Fibroblast of pulmonary artery (primary cell): ENCODE data around the gene CLIC5.

Experiments used
- DNase-seq: peaks from one replicate; pipeline ENCODE4 v3.0.0-alpha.2; 2010; ENCODE audit warnings: low read depth
- H3K4me3 ChIP-seq: replicated peaks from 2 replicates; pipeline ENCODE4 v1.5.1; 2011; ENCODE audit warnings: low read depth, mild to moderate bottlenecking, control low read depth, low read length, moderate library complexity
- CTCF ChIP-seq: IDR thresholded peaks from 2 replicates; pipeline ENCODE4 v1.5.1; 2011; ENCODE audit warnings: mild to moderate bottlenecking, control low read depth, low read length, inconsistent platforms; ENCODE audit errors: missing control alignments

Gene CLIC5

GRCh38 chr6:46048646-46049297, 33.1 kb upstream of the CLIC5 start:
- DNase-seq: no peak
- TF ChIP-seq CTCF: no peak
- no peak overlapping the region for H3K4me3 ChIP-seq

GRCh38 chr6:46046558-46047174, 31.0 kb upstream of the CLIC5 start:
- H3K4me3 ChIP-seq: no peak overlapping the region
- no peak for TF ChIP-seq CTCF
- DNase-seq: no peak

- no peak overlapping the region for H3K4me3 ChIP-seq
- TF ChIP-seq CTCF: no peak
- peak; percentile 80 for DNase-seq
These were observed 29.4 kb upstream of the CLIC5 start for GRCh38 chr6:46044881-46045617.

- no peak overlapping the region for H3K4me3 ChIP-seq
- DNase-seq: peak; percentile 52
- TF ChIP-seq CTCF: peak; percentile 51
These were observed 26.8 kb upstream of the CLIC5 start for GRCh38 chr6:46042355-46042999.

GRCh38 chr6:46040288-46040687, 24.6 kb upstream of the CLIC5 start:
- no peak for DNase-seq
- no peak overlapping the region for H3K4me3 ChIP-seq
- no peak for TF ChIP-seq CTCF

- no peak for DNase-seq
These were observed 24.0 kb upstream of the CLIC5 start for GRCh38 chr6:46039646-46040045.

More at GRCh38 chr6:46039646-46040045, 24.0 kb upstream of the CLIC5 start:
- no peak for TF ChIP-seq CTCF
- no peak overlapping the region for H3K4me3 ChIP-seq
